MCF 10A (cell line): ENCODE data around the gene LY6G5C. TPM values are rescaled to one million over a fixed set of nuclear protein-coding genes. Genes with fewer than 3 reads are reported as not detected.

Experiments used
- BruUV-seq: library from RNA; stranded (reverse); fragments of 400-500 nt; replicated peaks from 2 replicates; lab custom pipeline; 2021; lab: Mats Ljungman, UMichigan
- CTCF ChIA-PET: fragments of 300-600 bp; sonication (Branson Sonifier 250); formaldehyde crosslinking; extraction: SDS; loops from one replicate; lab custom pipeline; 2021; ENCODE audit warnings: antibody characterized with exemption, inconsistent platforms; lab: Yijun Ruan, JAX
- POLR2A ChIA-PET: fragments of 300-600, 350-650 bp; sonication (Branson Sonifier 250); formaldehyde crosslinking; extraction: SDS; loops from one replicate; lab custom pipeline; 2020; ENCODE audit warnings: antibody characterized with exemption, inconsistent platforms; lab: Yijun Ruan, JAX
- DNase-seq: peaks from one replicate; pipeline ENCODE4 v3.0.0-alpha.2; 2018; ENCODE audit not compliant: unreplicated experiment
- H3K27ac Mint-ChIP-seq: one replicate; pipeline ENCODE4 v1.8.0; 2022; ENCODE audit warnings: mild to moderate bottlenecking, low read depth, mixed read lengths; ENCODE audit not compliant: unreplicated experiment
- H3K27me3 Mint-ChIP-seq: one replicate; pipeline ENCODE4 v1.8.0; 2022; ENCODE audit warnings: mixed read lengths; ENCODE audit not compliant: insufficient read depth, unreplicated experiment
- H3K36me3 Mint-ChIP-seq: one replicate; pipeline ENCODE4 v1.8.0; 2022; ENCODE audit warnings: mild to moderate bottlenecking, moderate library complexity, mixed read lengths; ENCODE audit not compliant: insufficient read depth, unreplicated experiment
- H3K4me1 Mint-ChIP-seq: one replicate; pipeline ENCODE4 v1.8.0; 2022; ENCODE audit warnings: mixed read lengths; ENCODE audit not compliant: insufficient read depth, unreplicated experiment
- H3K4me3 Mint-ChIP-seq: one replicate; pipeline ENCODE4 v1.8.0; 2022; ENCODE audit warnings: mild to moderate bottlenecking, moderate library complexity, mixed read lengths; ENCODE audit not compliant: unreplicated experiment
- H3K9me3 Mint-ChIP-seq: one replicate; pipeline ENCODE4 v1.8.0; 2022; ENCODE audit warnings: mixed read lengths; ENCODE audit not compliant: unreplicated experiment
- CTCF ChIP-seq: fragments of 200-600 bp; IDR thresholded peaks from one replicate; pipeline ENCODE4 v1.8.0; 2022; ENCODE audit warnings: antibody characterized with exemption, mild to moderate bottlenecking; ENCODE audit not compliant: unreplicated experiment
- intact Hi-C: fragments of 100-400 bp; cut with micrococcal nuclease; formaldehyde crosslinking; loops from 2 replicates; pipeline ENCODE4 v1.14.1; 2022
- total RNA-seq: library from RNA; stranded (reverse); gene quantifications from 2 replicates; pipeline ENCODE4 v1.2.3, GENCODE V29; 2022

The LY6G5C gene
- total RNA-seq, 1 experiment from 2014 or later = 1.4 TPM

GRCh38 chr6:31728767-31729514, 48.1 kb upstream of the LY6G5C start, which contains the start of gene DDAH2:
DDAH2 (minus strand) TSS chr6:31729299; CDS start chr6:31729161, 138 bp downstream.
- intact Hi-C loops = loop anchor here (1.0 to 2.0 kb wide), 5 partner anchors 26 to 102 kb away; partner anchors contain the start of genes ABHD16A, LY6G5C and VARS1
- H3K9me3 Mint-ChIP-seq = no peaks in the 10 kb centered on the region
- DNase-seq = no peak
- POLR2A ChIA-PET = interaction anchor here (0.7 to 11.8 kb wide), 19 partner anchors 11 to 174 kb away, joined by 3 to 95 read pairs (median 7); partner anchors contain the start of genes ABHD16A, BAG6, GPANK1 and HSPA1A
- peak within 1 kb of the TSS; percentile 86 for H3K27ac Mint-ChIP-seq
- H3K27me3 Mint-ChIP-seq = no peaks in the 10 kb centered on the region
- peak; percentile 42 for TF ChIP-seq CTCF
- CTCF ChIA-PET = interaction anchor here (0.6 to 2.3 kb wide), 18 partner anchors 9 to 987 kb away, joined by 3 to 7 read pairs (median 4); partner anchors contain the start of genes HSPA1B and VARS1
- peaks cover 7% of the 10 kb centered on the region for H3K4me1 Mint-ChIP-seq
- no TSS peak for BruUV-seq
- peak within 1 kb of the TSS; percentile 92 for H3K4me3 Mint-ChIP-seq
- H3K36me3 Mint-ChIP-seq = peaks cover 37% of the 10 kb centered on the region

- Mint-ChIP-seq H3K27ac (no peak overlapping the region), H3K4me3 (no peak overlapping the region), H3K27me3 (no peaks in the 10 kb centered on the region), H3K36me3 (peaks cover 28% of the 10 kb centered on the region), H3K4me1 (peaks cover 7% of the 10 kb centered on the region), H3K9me3 (no peaks in the 10 kb centered on the region)
- CTCF ChIA-PET = interaction anchor here (0.6 to 2.3 kb wide), 8 partner anchors 11 to 986 kb away, joined by 4 to 7 read pairs (median 6); partner anchors contain the start of gene HSPA1B
- DNase-seq = no peak
- POLR2A ChIA-PET = interaction anchor here (1.1 to 11.8 kb wide), 6 partner anchors 12 to 103 kb away, joined by 3 to 95 read pairs (median 12); partner anchors contain the start of genes HSPA1B, LSM2, LY6G6D and MSH5
- no TSS peak for BruUV-seq
- no peak for TF ChIP-seq CTCF
- intact Hi-C loops = loop anchor here (2.0 kb wide), 4 partner anchors 41 to 103 kb away; partner anchors contain the start of genes LY6G5C and VARS1
Observed at GRCh38 chr6:31727717-31728671, 47.1 kb upstream of the LY6G5C start.

- no TSS peak for BruUV-seq
- DNase-seq = no peak
- Mint-ChIP-seq H3K27ac (no peak overlapping the region), H3K9me3 (no peaks in the 10 kb centered on the region), H3K4me3 (no peak overlapping the region), H3K27me3 (no peaks in the 10 kb centered on the region), H3K36me3 (peaks cover 20% of the 10 kb centered on the region), H3K4me1 (peaks cover 7% of the 10 kb centered on the region)
- intact Hi-C loops = no loop called here
- TF ChIP-seq CTCF = no peak
- CTCF ChIA-PET = interaction anchor here (0.5 to 2.3 kb wide), 5 partner anchors 10 to 1182 kb away, joined by 3 to 7 read pairs (median 5); no protein-coding TSS in a partner anchor
- POLR2A ChIA-PET = interaction anchor here (0.7 to 11.8 kb wide), 3 partner anchors 9 to 99 kb away, joined by 3 to 95 read pairs (median 3); partner anchors contain the start of genes CLIC1, HSPA1B and MSH5
Observed at GRCh38 chr6:31727034-31727716, 46.3 kb upstream of the LY6G5C start.
